ENCODE measurements around the gene ITGB3BP.

The ITGB3BP gene

DNA sequence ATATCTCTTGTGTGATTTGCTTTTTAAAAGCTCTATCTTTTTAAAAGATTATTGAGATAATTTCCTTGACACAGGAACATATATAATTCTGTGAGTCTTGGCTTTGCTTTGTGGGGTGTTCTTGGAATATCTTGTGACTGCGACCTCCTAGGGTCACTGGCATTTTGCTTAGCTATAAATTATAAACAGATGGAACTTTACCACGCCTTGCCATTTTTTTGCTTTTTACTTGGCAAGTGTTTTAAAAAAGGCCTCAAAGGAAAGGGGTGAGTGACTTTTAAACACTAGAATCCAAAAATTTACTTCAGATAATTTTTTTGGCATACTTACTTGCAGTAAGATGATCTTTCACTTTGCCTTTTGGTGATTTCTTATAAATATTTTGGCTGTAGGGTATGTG is 112.0 kb downstream of the ITGB3BP start:
- H3K4me3 ChIP-seq (replicated peaks in 1 of 2; ENCODE audit: low read depth in 2 of 2, low read length in 2 of 2) = no peak overlapping the region
- TF ChIP-seq, protein P1, sequence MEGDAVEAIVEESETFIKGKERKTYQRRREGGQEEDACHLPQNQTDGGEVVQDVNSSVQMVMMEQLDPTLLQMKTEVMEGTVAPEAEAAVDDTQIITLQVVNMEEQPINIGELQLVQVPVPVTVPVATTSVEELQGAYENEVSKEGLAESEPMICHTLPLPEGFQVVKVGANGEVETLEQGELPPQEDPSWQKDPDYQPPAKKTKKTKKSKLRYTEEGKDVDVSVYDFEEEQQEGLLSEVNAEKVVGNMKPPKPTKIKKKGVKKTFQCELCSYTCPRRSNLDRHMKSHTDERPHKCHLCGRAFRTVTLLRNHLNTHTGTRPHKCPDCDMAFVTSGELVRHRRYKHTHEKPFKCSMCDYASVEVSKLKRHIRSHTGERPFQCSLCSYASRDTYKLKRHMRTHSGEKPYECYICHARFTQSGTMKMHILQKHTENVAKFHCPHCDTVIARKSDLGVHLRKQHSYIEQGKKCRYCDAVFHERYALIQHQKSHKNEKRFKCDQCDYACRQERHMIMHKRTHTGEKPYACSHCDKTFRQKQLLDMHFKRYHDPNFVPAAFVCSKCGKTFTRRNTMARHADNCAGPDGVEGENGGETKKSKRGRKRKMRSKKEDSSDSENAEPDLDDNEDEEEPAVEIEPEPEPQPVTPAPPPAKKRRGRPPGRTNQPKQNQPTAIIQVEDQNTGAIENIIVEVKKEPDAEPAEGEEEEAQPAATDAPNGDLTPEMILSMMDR (IDR thresholded peaks at IDR 0.05; ENCODE audit: low read depth, low read length) = no peak

DNA sequence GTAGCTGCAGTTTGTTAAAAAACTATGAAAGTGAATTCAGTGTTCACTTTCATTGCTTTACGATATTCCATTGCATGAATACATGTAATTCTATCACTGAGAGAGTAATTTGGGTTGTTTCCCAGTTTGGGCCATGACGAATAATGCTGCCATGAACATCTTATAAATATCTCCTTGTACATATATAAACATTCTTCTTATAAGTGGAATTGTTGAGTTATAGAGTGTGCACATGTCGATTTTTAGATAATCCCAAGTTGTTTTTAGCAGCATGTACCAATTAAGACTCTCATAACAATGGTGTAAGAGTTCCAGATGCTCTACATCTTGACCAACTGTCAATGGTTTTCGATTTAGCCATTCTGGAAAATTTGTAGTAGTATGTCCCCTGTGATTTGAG is 114.7 kb downstream of the ITGB3BP start:
- TF ChIP-seq, protein P1 (IDR thresholded peaks at IDR 0.05; ENCODE audit: low read depth, low read length) = no peak
- peak in 1 of 2 donors; percentile 3 for DNase-seq (ENCODE audit: low read depth in 2 of 2)
- no peak overlapping the region for H3K4me3 ChIP-seq (replicated peaks in 1 of 2; ENCODE audit: low read depth in 2 of 2, low read length in 2 of 2)

More for the DNA sequence above, 112.0 kb downstream of the ITGB3BP start:
- peak in 1 of 2 donors; percentile 35 for DNase-seq (ENCODE audit: low read depth in 2 of 2)

DNA sequence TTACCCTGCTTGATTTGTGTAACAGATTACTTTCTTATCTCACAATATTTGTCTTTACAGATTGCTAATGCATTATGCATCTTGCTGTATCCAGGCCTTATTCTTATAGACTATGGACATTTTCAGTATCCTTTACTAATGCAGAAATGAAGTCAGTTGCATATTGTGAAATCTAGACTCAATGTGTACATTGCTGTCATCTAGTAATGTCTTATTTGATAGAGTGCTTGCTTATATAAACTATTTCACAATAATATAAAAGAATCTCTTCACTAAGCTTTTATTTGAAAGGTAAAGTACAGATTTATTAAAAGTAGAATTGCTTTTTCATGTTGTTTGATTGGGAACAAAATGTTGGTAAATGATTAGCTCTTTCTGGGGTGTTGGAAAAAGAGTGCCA is 116.0 kb downstream of the ITGB3BP start:
- no peak for DNase-seq (ENCODE audit: low read depth in 2 of 2)
- no peak overlapping the region for H3K4me3 ChIP-seq (replicated peaks in 1 of 2; ENCODE audit: low read depth in 2 of 2, low read length in 2 of 2)
- TF ChIP-seq, protein P1 (IDR thresholded peaks at IDR 0.05; ENCODE audit: low read depth, low read length) = no peak

DNA sequence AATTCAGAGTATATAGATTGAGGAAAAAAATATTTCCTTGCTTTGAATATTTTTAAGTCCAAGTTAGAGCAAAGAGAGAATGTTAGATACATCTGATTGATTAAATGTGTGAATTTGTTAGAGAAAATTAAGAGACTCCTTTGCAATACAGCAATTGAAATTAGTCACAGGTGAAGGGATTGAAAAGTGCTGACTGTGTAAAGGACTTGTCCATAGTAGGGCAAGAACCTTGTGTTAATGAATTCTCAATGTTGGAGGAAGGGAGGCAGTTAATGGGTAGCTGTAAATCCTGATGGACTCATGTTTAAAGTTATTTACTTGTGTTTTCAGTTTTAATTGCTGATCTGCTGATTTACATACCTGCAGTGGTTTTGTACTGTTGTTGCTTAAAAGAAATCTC is 117.0 kb downstream of the ITGB3BP start:
- no peak for DNase-seq (ENCODE audit: low read depth in 2 of 2)
- TF ChIP-seq, protein P1 (IDR thresholded peaks at IDR 0.05; ENCODE audit: low read depth, low read length) = no peak

DNA sequence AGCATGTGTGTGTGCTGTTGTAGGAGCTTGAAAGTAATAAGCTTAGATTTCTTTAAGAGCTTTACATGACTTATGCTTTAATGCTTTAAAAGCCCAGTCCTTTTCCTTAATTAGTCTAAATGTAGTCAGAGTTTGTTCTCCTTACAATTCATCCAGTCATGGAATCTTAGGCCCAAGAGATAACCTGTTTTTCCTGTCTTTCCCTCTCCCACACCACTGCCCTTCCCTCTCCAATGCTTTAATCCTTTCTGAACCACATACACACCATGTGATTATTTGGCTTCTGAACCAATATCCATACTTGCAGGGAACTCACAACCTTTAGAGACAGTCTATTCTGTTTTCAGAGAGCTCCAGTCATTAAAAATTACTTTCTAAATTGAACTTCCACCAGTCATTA is 118.0 kb downstream of the ITGB3BP start:
- DNase-seq (ENCODE audit: low read depth in 2 of 2) = no peak
- TF ChIP-seq, protein P1 (IDR thresholded peaks at IDR 0.05; ENCODE audit: low read depth, low read length) = no peak
- H3K4me3 ChIP-seq (replicated peaks in 1 of 2; ENCODE audit: low read depth in 2 of 2, low read length in 2 of 2) = no peak overlapping the region

More for the DNA sequence above, 117.0 kb downstream of the ITGB3BP start:
- H3K4me3 ChIP-seq (replicated peaks in 1 of 2; ENCODE audit: low read depth in 2 of 2, low read length in 2 of 2) = no peak overlapping the region

DNA sequence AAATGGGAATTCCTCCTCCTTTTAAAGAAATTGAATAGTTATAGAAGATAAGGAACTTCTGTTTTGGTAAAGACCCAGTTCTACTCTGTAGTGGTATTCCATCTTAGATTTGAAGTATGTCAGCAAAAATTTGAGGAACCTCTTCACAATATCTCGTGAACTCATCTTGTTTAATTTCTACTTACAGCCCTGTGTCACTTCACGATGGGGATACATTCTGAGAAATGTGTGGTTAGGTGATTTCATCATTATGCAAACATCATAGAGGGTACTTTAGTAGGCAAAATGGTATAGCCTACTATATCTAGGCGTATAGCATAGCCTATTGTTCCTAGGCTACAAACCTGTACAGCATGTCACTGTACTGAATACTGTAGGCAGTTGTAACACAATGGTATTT is 119.6 kb downstream of the ITGB3BP start:
- no peak for DNase-seq (ENCODE audit: low read depth in 2 of 2)
- TF ChIP-seq, protein P1 (IDR thresholded peaks at IDR 0.05; ENCODE audit: low read depth, low read length) = no peak
- H3K4me3 ChIP-seq (replicated peaks in 1 of 2; ENCODE audit: low read depth in 2 of 2, low read length in 2 of 2) = no peak overlapping the region

DNA sequence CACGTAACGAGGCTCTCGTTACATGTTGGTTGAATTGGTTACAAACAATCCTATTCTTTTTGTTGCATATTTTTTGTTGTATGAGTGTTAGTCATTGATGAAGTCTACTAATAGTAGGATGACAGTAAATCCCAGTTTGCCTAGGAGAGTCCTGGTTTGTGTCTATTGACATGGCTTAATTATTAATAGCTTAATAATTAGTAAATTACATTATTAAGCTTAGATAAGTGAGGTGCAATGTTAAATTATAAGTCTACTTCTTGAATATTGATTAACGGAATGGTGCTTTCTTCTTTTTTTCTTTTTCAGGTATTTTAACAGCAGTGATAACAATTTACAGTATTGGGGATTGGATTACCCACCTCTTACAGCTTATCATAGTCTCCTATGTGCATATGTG is 121.1 kb downstream of the ITGB3BP start:
- DNase-seq (ENCODE audit: low read depth in 2 of 2) = no peak
- TF ChIP-seq, protein P1 (IDR thresholded peaks at IDR 0.05; ENCODE audit: low read depth, low read length) = no peak
- no peak overlapping the region for H3K4me3 ChIP-seq (replicated peaks in 1 of 2; ENCODE audit: low read depth in 2 of 2, low read length in 2 of 2)

All from cardiac fibroblast (primary cell).